A549 (cell line): Measurements from ENCODE around the gene CHCHD6. TPM values are rescaled to one million over a fixed set of nuclear protein-coding genes. Genes with fewer than 3 reads are reported as not detected.

Experiments used
- ATAC-seq, 2 experiments: fragments of 200-7000 bp in 1 of 2; fragments of >200 bp in 1 of 2; cut with Nextera tagmentation in 1 of 2; cut with Tn5 transposase in 1 of 2; 3 replicates each; pipeline versions ENCODE4 v1.8.0 to v1.9.1; 2018 to 2020; ENCODE audit warnings: mild to moderate bottlenecking in 1 of 2, moderate library complexity in 1 of 2
- CTCF ChIA-PET: fragments of 300-600 bp; sonication (Branson Sonifier 250); formaldehyde crosslinking; extraction: SDS; loops from one replicate; lab custom pipeline; 2021; ENCODE audit warnings: antibody characterized with exemption, inconsistent platforms; lab: Yijun Ruan, JAX
- POLR2A ChIA-PET: fragments of 350-600 bp; formaldehyde crosslinking; extraction: SDS; loops from one replicate; lab custom pipeline; 2021; ENCODE audit warnings: antibody characterized with exemption, inconsistent platforms; lab: Yijun Ruan, JAX
- DNase-seq, 2 experiments: peaks; one replicate each; pipeline versions ENCODE4 v3.0.0 to v3.0.0-alpha.2; 2011 to 2016; ENCODE audit warnings: low read depth in 1 of 2, low spot score in 1 of 2
- FAIRE-seq: peaks from 2 replicates; lab custom pipeline; 2011; peaks lifted over from hg19 to GRCh38; lab: Jason Lieb, UNC
- H3K27ac ChIP-seq, 2 experiments: fragments of >200 bp; sonication (Bioruptor Twin); formaldehyde crosslinking; 3 replicates each; pipeline ENCODE4 v1.5.1; 2016 to 2017
- H3K4me1 ChIP-seq: fragments of >200 bp; sonication (Bioruptor Twin); formaldehyde crosslinking; 3 replicates; pipeline ENCODE4 v1.6.1; 2016
- H3K4me2 ChIP-seq: fragments of >200 bp; sonication (Bioruptor Twin); formaldehyde crosslinking; 3 replicates; pipeline ENCODE4 v1.6.1; 2016
- H3K4me3 ChIP-seq: fragments of >200 bp; sonication (Bioruptor Twin); formaldehyde crosslinking; 3 replicates; pipeline ENCODE4 v1.5.1; 2016
- H3K9me3 ChIP-seq: fragments of >200 bp; sonication (Bioruptor Twin); formaldehyde crosslinking; 3 replicates; pipeline ENCODE4 v1.6.1; 2016
- ATOH8 ChIP-seq: fragments of 250-450 bp; sonication (Bioruptor Pico); IDR thresholded peaks from 2 replicates; pipeline ENCODE4 v1.5.0; 2020; ENCODE audit warnings: low read depth, mild to moderate bottlenecking, moderate library complexity
- BCL3 ChIP-seq: fragments of >200 bp; sonication (Bioruptor Twin); formaldehyde crosslinking; IDR thresholded peaks from 3 replicates; pipeline ENCODE4 v1.6.1; 2016
- CEBPB ChIP-seq, 2 experiments: fragments of >200 bp in 1 of 2; sonication (Bioruptor Twin) in 1 of 2; formaldehyde crosslinking in 1 of 2; IDR thresholded peaks; 2 replicates each; pipeline ENCODE4 v1.6.1; 2012 to 2016
- EHF ChIP-seq: fragments of 250-450 bp; sonication (Bioruptor Pico); IDR thresholded peaks from 2 replicates; pipeline ENCODE4 v1.5.0; 2020; ENCODE audit warnings: mild to moderate bottlenecking
- ESRRA ChIP-seq: fragments of 150-350 bp; IDR thresholded peaks from 2 replicates; pipeline ENCODE4 v1.6.1; 2014; ENCODE audit warnings: mild to moderate bottlenecking, low read length, borderline replicate concordance
- HOXB5 ChIP-seq: fragments of 250-450 bp; sonication (Bioruptor Pico); IDR thresholded peaks from 2 replicates; pipeline ENCODE4 v1.5.0; 2020; ENCODE audit warnings: mild to moderate bottlenecking, moderate library complexity
- MAZ ChIP-seq: fragments of 150-350 bp; IDR thresholded peaks from 2 replicates; pipeline ENCODE4 v1.6.1; 2014; ENCODE audit warnings: antibody characterized with exemption, low read depth, low read length, borderline replicate concordance
- NR3C1 ChIP-seq: fragments of >200 bp; sonication (Bioruptor Twin); formaldehyde crosslinking; IDR thresholded peaks from 3 replicates; pipeline ENCODE4 v1.6.1; 2017
- PBX3 ChIP-seq: IDR thresholded peaks from 2 replicates; pipeline ENCODE4 v1.6.1; 2012
- POLR2A ChIP-seq: IDR thresholded peaks from 2 replicates; pipeline ENCODE4 v1.6.1; 2012; ENCODE audit warnings: mild to moderate bottlenecking, low read length
- POLR2AphosphoS2 ChIP-seq: conservative IDR thresholded peaks from 2 replicates; pipeline ENCODE4 v1.6.1; 2012; ENCODE audit warnings: low read length, improper control_type of control experiment, inconsistent platforms
- RAD21 ChIP-seq, 2 experiments: fragments of >200 bp in 1 of 2; sonication (Bioruptor Twin) in 1 of 2; formaldehyde crosslinking in 1 of 2; IDR thresholded peaks in 1 of 2; conservative IDR thresholded peaks in 1 of 2; 2 replicates in 1 of 2; 3 replicates in 1 of 2; pipeline ENCODE4 v1.6.1; 2012 to 2018; ENCODE audit warnings: inconsistent platforms in 1 of 2
- RARB ChIP-seq: fragments of 250-450 bp; sonication (Bioruptor Pico); IDR thresholded peaks from 2 replicates; pipeline ENCODE4 v1.8.0; 2021; ENCODE audit warnings: mild to moderate bottlenecking, moderate library complexity
- REST ChIP-seq: fragments of 200-600 bp; sonication (generic); IDR thresholded peaks from 2 replicates; pipeline ENCODE4 v1.6.1; 2016; ENCODE audit warnings: antibody characterized with exemption, mild to moderate bottlenecking, moderate library complexity
- RFX5 ChIP-seq: fragments of 450-650 bp; IDR thresholded peaks from 2 replicates; pipeline ENCODE4 v1.7.1; 2014; ENCODE audit warnings: antibody characterized with exemption, mild to moderate bottlenecking, moderate library complexity
- SMC3 ChIP-seq: fragments of >200 bp; sonication (Bioruptor Twin); formaldehyde crosslinking; IDR thresholded peaks from 3 replicates; pipeline ENCODE4 v1.6.1; 2018; ENCODE audit warnings: inconsistent platforms
- TFCP2L1 ChIP-seq: fragments of 250-450 bp; sonication (Bioruptor Pico); IDR thresholded peaks from 2 replicates; pipeline ENCODE4 v1.5.0; 2021; ENCODE audit warnings: mild to moderate bottlenecking
- ZC3H11A ChIP-seq: fragments of 450-650 bp; IDR thresholded peaks from 2 replicates; pipeline ENCODE4 v1.6.1; 2014; ENCODE audit warnings: antibody characterized with exemption, mild to moderate bottlenecking
- WGBS: methylation state at CpG from one replicate; pipeline ENCODE4 v1.1.6; 2017; ENCODE audit errors: missing lambda C conversion rate; 5-methylcytosine and 5-hydroxymethylcytosine counted together
- polyA plus RNA-seq, 4 experiments: library from polyadenylated mRNA; depleted of rRNA in 3 of 4; stranded (reverse); fragments of >200 nt; fragmentation: RNase III in 1 of 4; extraction: RNeasy Plus Mini Kit Qiagen cat#74134 plus additional on column Dnase treatment in 1 of 4; gene quantifications; 2 replicates in 3 of 4; 3 replicates in 1 of 4; pipeline ENCODE4 v1.2.3, GENCODE V29; 2011 to 2017
- TF ChIP-seq, protein P1 (sequence below): fragments of >200 bp; sonication (Bioruptor Twin); formaldehyde crosslinking; IDR thresholded peaks from 3 replicates; pipeline ENCODE4 v1.5.1; 2016

CHCHD6 gene
- polyA plus RNA-seq, 2 of the 4 experiments (the other 2 are of a cell fraction) = 15.0 to 18.1 TPM

GRCh38 chr3:126752303-126753190 is 48.5 kb downstream of the CHCHD6 start:
- DNase-seq = peak; percentile 49 to 65
- peak overlapping the region; percentile 44 to 74; a peak in 3 of 6 replicates for H3K27ac ChIP-seq
- H3K4me3 ChIP-seq = no peak overlapping the region
- TF ChIP-seq SMC3 = peak; percentile 85
- TF ChIP-seq RAD21 (conservative IDR thresholded peaks at IDR 0.05 in 1 of 2, IDR thresholded peaks at IDR 0.05 in 1 of 2) = peak; percentile 90 to 91
- TF ChIP-seq PBX3 = no peak
- TF ChIP-seq HOXB5 (CRISPR knock-in tag) = no peak
- TF ChIP-seq, protein P1, sequence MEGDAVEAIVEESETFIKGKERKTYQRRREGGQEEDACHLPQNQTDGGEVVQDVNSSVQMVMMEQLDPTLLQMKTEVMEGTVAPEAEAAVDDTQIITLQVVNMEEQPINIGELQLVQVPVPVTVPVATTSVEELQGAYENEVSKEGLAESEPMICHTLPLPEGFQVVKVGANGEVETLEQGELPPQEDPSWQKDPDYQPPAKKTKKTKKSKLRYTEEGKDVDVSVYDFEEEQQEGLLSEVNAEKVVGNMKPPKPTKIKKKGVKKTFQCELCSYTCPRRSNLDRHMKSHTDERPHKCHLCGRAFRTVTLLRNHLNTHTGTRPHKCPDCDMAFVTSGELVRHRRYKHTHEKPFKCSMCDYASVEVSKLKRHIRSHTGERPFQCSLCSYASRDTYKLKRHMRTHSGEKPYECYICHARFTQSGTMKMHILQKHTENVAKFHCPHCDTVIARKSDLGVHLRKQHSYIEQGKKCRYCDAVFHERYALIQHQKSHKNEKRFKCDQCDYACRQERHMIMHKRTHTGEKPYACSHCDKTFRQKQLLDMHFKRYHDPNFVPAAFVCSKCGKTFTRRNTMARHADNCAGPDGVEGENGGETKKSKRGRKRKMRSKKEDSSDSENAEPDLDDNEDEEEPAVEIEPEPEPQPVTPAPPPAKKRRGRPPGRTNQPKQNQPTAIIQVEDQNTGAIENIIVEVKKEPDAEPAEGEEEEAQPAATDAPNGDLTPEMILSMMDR = peak; percentile 77
- no peak for TF ChIP-seq ATOH8 (CRISPR knock-in tag)
- TF ChIP-seq BCL3 = no peak
- FAIRE-seq = no peak
- H3K4me2 ChIP-seq = no peak overlapping the region; the same call in 2 of the 3 replicates
- CTCF ChIA-PET = interaction anchor here (0.6 to 5.6 kb wide), 59 partner anchors 9 to 796 kb away, joined by 3 to 71 read pairs (median 4); partner anchors contain the start of genes CHCHD6 and PLXNA1
- 73% methylated on average over 12 of the region's 15 CpGs for WGBS
- peaks cover 14% of the 10 kb centered on the region; the same call in 2 of the 3 replicates for H3K4me1 ChIP-seq
- peak; percentile 98 to 99 for ATAC-seq
- no peaks in the 10 kb centered on the region for H3K9me3 ChIP-seq
- POLR2A ChIA-PET = no interaction called here

GRCh38 chr3:126753191-126754160 is 49.4 kb downstream of the CHCHD6 start:
- TF ChIP-seq ESRRA = no peak
- no peak for TF ChIP-seq ZC3H11A
- no peak for TF ChIP-seq RFX5
- TF ChIP-seq HOXB5 (CRISPR knock-in tag) = no peak
- TF ChIP-seq ATOH8 (CRISPR knock-in tag) = no peak
- no peak for TF ChIP-seq MAZ
- no peak for TF ChIP-seq POLR2A
- TF ChIP-seq POLR2AphosphoS2 = no peak
- no peak for TF ChIP-seq NR3C1
- TF ChIP-seq TFCP2L1 (CRISPR knock-in tag) = no peak
- no peak for TF ChIP-seq REST
- TF ChIP-seq CEBPB (IDR thresholded peaks at IDR 0.05) = no peak
- no peak for TF ChIP-seq RARB (CRISPR knock-in tag)
- no peak for TF ChIP-seq EHF (CRISPR knock-in tag)
- TF ChIP-seq, all 56 proteins: peak for 0
- Histone ChIP-seq H3K4me3 (no peak overlapping the region), H3K4me2 (no peak overlapping the region; the same call in 2 of the 3 replicates), H3K9me3 (no peaks in the 10 kb centered on the region), H3K27ac (peak overlapping the region in 1 of 2 experiments; percentile 74; a peak in 3 of 6 replicates), H3K4me1 (peaks cover 14% of the 10 kb centered on the region; the same call in 2 of the 3 replicates)
- CTCF ChIA-PET = interaction anchor here (0.7 to 5.6 kb wide), 26 partner anchors 8 to 703 kb away, joined by 3 to 71 read pairs (median 6); partner anchors contain the start of gene PLXNA1
- 83% methylated on average over 10 of the region's 14 CpGs for WGBS
- POLR2A ChIA-PET = no interaction called here
- ATAC-seq = no peak
- DNase-seq = no peak
- FAIRE-seq = no peak
